DND-41 (cell line): Measurements from ENCODE around the gene CERS5.

Experiments
- CTCF ChIP-seq: IDR thresholded peaks from 2 replicates; pipeline ENCODE4 v1.5.1; 2012; ENCODE audit warnings: borderline replicate concordance, low read length, moderate library complexity, mild to moderate bottlenecking; ENCODE audit not compliant: poor library complexity, severe bottlenecking; ENCODE audit errors: extremely low read depth
- EZH2 ChIP-seq: IDR thresholded peaks from 3 replicates; pipeline ENCODE4 v1.6.1; 2012; ENCODE audit warnings: borderline replicate concordance, low read depth, mild to moderate bottlenecking, moderate library complexity, low read length, inconsistent platforms; ENCODE audit not compliant: severe bottlenecking

- TF ChIP-seq CTCF, result no peak
- no peak for TF ChIP-seq EZH2
These were observed 30.1 kb upstream of the CERS5 start for GRCh38 chr12:50197297-50197727.
